Muscle layer of duodenum (tissue), 2 donors: ENCODE measurements around the gene NPLOC4.

Experiments
- H3K27ac ChIP-seq: one replicate; pipeline ENCODE4 v1.7.0; 2013; ENCODE audit warnings: mild to moderate bottlenecking, low read length
- H3K27me3 ChIP-seq: one replicate; pipeline ENCODE4 v1.7.0; 2013; ENCODE audit warnings: low read depth, mild to moderate bottlenecking, control low read depth, low read length
- H3K36me3 ChIP-seq, 2 donors: one replicate each; pipeline ENCODE4 v1.7.0; 2013; ENCODE audit warnings: low read length in 2 of 2, control low read depth in 1 of 2, mild to moderate bottlenecking in 1 of 2; ENCODE audit not compliant: insufficient read depth in 2 of 2, control insufficient read depth in 1 of 2
- H3K4me1 ChIP-seq, 2 donors: one replicate each; pipeline ENCODE4 v1.7.0; 2013; ENCODE audit warnings: low read length in 2 of 2, mild to moderate bottlenecking in 2 of 2, control low read depth in 1 of 2, moderate library complexity in 1 of 2; ENCODE audit not compliant: insufficient read depth in 2 of 2, control insufficient read depth in 1 of 2
- H3K4me3 ChIP-seq, 2 donors: one replicate each; pipeline ENCODE4 v1.7.0; 2013; ENCODE audit warnings: low read length in 2 of 2, low read depth in 1 of 2, mild to moderate bottlenecking in 1 of 2
- H3K9me3 ChIP-seq, 2 donors: one replicate each; pipeline ENCODE4 v1.7.0; 2013; ENCODE audit warnings: low read length in 2 of 2, control low read depth in 1 of 2, mild to moderate bottlenecking in 1 of 2; ENCODE audit not compliant: control insufficient read depth in 1 of 2
- donor health status: healthy.

The NPLOC4 gene

DNA sequence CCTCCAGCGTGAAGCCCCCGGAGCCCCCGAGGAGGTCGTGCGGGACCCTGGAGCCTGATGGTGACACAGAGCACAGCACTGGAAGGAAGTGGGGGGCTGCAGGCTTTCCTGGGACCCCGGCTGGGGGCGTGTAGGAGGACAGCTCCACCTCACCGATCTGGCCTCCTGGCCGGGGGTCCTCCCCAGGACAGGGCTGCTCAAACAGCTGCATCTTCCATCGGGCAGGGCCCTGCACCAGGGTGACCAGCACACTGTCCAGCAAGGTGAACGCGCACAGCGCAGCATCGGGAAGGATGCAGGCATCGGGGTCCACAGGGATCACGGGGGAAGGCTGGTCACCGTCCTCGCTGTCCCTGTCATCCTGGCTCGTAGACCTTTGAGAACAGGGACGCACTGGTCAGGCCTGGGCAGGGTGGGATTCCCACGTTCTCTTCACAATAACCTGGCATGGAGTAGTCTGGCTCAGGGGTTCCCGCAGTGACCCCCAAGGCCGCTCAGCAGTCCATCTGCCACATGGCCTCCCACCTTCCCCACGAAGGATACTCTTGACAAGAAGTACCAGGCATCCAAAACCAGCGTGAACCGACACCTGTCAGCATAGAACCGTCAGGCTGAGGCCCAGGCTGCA, 86.0 kb downstream of the NPLOC4 start:
- H3K27me3 ChIP-seq = no peaks in the 10 kb centered on the region
- peaks cover 9 to 21% of the 10 kb centered on the region in 2 donors for H3K4me1 ChIP-seq
- peak overlapping the region; percentile 73 to 95 for H3K4me3 ChIP-seq
- no peaks in the 10 kb centered on the region for H3K9me3 ChIP-seq
- H3K27ac ChIP-seq = no peak overlapping the region
- peaks cover 6 to 45% of the 10 kb centered on the region in 2 donors for H3K36me3 ChIP-seq

GRCh38 chr17:81550285-81550684, 86.6 kb downstream of the NPLOC4 start:
- Histone ChIP-seq H3K9me3 (no peaks in the 10 kb centered on the region), H3K4me3 (no peak overlapping the region), H3K36me3 (peaks cover 10 to 51% of the 10 kb centered on the region in 2 donors), H3K27me3 (no peaks in the 10 kb centered on the region), H3K27ac (no peak overlapping the region), H3K4me1 (peaks cover 9 to 21% of the 10 kb centered on the region in 2 donors)

DNA sequence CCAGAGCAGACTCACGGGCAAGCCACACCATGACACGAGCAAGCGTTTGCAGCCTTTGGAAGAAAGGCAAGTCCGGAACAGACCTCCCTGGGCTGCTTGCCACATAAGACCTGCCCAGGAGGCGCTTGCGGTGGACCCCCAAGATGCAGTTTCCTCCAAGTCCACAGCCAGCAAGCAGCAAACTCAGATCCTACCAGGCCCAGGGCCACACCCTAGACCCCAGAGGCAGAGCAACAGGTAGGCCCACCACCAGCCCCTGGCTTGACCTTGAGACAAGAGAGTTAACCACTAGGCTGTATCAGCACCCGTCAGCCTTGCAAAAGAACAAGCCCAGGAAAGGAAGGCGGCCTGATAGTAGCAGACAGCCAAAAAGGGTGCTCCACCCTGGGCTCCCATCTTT, 87.1 kb downstream of the NPLOC4 start:
- Histone ChIP-seq H3K36me3 (peaks cover 14 to 56% of the 10 kb centered on the region in 2 donors), H3K27ac (no peak overlapping the region), H3K4me1 (peaks cover 9 to 21% of the 10 kb centered on the region in 2 donors), H3K27me3 (no peaks in the 10 kb centered on the region), H3K4me3 (no peak overlapping the region), H3K9me3 (no peaks in the 10 kb centered on the region)

DNA sequence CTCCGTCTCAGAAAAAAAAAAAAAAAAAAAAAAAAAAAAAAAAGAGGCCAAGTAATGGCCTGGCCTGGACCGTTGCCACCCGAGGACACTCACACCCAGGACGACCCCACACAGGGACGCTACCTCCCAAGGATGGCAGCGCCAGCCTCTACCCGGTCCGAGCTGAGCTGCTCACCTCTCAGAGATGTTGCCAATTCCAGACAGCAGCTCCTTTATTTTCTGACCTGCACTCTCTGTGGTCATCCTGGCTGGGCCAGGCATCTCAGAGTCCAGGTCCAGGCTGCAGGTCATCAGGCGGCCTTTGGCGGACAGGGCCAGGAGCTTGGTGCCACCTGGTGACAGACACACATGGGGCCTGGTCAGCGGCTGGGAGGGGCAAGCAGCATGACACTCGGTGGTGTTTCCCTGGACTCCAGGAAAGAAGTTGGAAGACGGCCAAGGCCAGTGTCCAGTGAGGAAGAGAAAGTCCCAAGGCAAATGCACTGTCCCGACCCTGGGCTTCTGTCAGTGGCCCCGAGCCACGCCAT, 87.8 kb downstream of the NPLOC4 start:
- Histone ChIP-seq H3K27ac (no peak overlapping the region), H3K4me3 (no peak overlapping the region), H3K4me1 (peaks cover 9 to 21% of the 10 kb centered on the region in 2 donors), H3K36me3 (peaks cover 14 to 63% of the 10 kb centered on the region in 2 donors), H3K27me3 (no peaks in the 10 kb centered on the region), H3K9me3 (no peaks in the 10 kb centered on the region)

DNA sequence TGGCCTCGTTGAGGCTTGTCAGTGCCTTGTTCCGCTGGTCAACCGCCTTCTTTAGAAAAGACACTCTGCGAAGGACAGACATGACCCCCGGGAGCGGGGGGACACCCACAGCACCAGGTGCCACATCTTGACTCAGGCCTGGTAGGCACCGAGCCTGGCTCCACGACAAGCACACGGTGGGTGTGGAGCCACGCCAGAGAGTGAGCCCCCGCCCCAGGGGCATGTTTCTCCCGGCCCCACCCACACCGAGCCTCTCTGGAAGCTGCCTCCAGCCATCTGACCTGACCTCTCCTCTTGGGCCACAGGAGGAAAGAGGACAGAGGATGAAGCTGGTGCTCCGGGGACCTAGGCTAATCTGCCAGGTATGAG, 89.3 kb downstream of the NPLOC4 start:
- no peaks in the 10 kb centered on the region for H3K27me3 ChIP-seq
- no peaks in the 10 kb centered on the region for H3K9me3 ChIP-seq
- peaks cover 14 to 78% of the 10 kb centered on the region in 2 donors for H3K36me3 ChIP-seq
- H3K27ac ChIP-seq = no peak overlapping the region
- no peak overlapping the region for H3K4me3 ChIP-seq
- peaks cover 0 to 12% of the 10 kb centered on the region in 2 donors for H3K4me1 ChIP-seq

DNA sequence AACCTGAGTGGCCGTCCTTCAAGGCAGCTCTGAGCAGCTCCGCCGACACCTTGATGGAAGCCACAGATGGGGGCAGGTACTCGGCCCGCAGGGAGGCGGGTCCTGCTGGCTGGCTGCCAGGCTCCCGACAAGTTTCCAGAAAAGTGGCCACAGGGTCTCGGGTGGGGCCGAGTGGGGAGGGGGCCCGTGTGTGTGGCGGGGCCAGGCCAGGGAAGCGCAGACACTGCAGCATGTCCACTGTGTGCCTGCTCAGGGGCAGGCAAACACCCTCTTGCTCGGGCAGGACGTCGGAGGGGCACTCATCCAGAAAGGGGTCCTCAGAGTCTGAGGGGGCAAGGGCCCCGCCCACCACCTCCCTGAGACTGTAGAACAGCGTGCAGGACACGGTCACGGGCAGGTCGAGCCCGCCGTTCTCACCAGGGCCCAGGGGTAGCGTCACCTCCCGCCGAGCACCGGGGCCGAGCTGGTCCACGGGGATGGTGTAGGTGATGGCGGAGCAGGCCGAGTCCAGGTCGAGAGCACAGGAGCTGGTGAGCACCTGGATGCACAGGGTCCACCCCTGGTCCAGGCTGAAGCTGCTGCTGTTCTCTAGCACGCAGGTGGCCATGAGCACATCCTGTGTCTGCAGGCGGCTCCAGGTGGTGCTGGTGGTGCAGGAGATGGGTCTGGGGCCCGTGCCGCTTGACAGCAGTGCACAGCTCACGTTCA, 89.9 kb downstream of the NPLOC4 start:
- Histone ChIP-seq H3K36me3 (peaks cover 14 to 82% of the 10 kb centered on the region in 2 donors), H3K27me3 (no peaks in the 10 kb centered on the region), H3K27ac (no peak overlapping the region), H3K4me3 (no peak overlapping the region), H3K9me3 (no peaks in the 10 kb centered on the region), H3K4me1 (peaks cover 0 to 12% of the 10 kb centered on the region in 2 donors)

DNA sequence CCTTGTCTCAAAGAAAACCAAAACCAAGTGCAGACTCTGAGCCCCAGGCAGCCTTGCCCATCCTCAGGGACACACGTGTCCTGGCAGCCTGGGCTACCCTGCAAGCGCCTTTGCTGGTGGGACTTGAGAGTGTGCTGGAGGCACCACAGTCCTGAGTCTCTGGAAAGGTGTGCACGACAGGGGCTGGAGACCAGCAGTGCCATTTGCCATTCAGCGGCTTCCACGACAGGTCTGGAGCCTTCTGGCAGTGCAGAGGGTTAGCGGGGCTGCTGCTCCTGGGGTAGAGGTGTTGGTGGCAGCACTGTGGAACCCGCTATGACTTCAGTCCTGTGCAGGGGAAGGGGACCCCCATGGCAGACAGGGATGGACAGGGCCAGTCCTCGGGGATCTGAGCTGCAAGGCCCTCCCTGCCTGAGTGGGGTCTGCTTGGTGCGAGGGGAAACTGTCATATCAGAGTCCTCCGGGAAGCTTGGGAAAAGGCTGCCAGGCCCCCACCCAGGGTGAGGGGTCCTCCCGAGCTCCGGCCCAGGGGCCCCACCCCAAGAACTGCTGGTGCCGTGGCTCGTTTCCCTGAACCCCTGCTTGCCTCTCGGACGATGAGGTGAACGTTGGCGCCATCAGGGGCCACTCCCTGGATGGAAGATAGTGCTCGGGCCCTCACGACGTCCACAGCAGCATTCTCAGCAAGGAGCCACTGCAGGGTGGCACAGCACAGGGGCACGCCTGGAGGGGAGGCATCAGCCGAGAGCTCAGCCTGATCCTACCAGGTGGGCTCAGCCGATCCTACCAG, 91.6 kb downstream of the NPLOC4 start:
- no peak overlapping the region for H3K4me3 ChIP-seq
- H3K27ac ChIP-seq = no peak overlapping the region
- peaks cover 14 to 91% of the 10 kb centered on the region in 2 donors for H3K36me3 ChIP-seq
- H3K4me1 ChIP-seq = no peaks in the 10 kb centered on the region
- H3K27me3 ChIP-seq = no peaks in the 10 kb centered on the region
- H3K9me3 ChIP-seq = no peaks in the 10 kb centered on the region

DNA sequence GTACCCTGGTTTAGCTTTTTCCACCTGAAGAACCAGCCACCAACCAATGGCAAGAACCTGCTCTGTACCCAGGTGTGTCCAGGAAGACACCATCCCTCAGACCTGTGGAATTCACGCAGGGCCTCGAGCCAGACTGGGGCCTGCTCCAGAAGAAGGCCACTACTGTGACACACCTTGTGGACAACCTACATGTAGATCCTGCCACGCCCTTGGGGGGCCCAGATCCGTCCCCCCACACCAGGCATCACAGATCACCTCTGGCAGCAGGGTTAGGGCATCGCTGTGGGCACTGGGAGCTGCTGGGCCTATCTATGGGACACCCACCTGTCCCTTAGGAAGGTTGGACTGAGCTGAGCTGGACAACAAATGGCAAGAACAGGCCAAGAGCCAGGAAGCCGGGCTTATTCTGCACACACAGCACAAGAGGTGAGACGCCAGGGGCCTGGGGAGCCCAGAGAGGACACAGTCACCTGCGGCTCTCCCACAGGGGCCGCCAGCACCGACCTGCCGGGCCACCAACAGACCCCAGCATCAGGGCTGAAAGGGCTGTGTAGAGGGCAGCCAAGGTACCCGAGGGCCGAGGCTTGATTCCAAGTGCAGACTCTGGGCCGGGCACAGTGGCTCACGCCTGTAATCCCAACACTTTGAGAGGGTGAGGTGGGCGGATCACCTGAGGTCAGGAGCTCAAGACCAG, 92.5 kb downstream of the NPLOC4 start:
- Histone ChIP-seq H3K9me3 (no peaks in the 10 kb centered on the region), H3K4me3 (no peak overlapping the region), H3K27ac (no peak overlapping the region), H3K4me1 (no peaks in the 10 kb centered on the region), H3K36me3 (peaks cover 14 to 91% of the 10 kb centered on the region in 2 donors), H3K27me3 (no peaks in the 10 kb centered on the region)

DNA sequence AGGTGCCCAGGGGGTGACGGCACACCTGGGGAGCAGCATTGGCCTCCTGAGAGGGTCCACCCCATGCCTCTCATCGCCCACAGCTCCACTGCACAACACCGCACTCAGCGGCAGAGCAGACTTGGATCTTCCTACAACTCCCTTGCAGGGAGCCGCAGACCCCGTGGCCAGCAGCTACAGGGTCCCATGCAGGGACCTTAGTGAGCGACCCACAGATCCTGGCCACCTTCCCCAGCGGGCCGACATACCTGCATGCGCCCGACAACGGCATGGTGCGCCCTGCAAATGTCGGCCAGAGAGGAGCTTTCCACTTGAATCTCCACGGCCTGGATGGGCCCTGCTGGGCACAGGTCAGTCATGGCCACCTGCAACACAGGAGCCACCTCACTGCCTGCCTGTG, 93.2 kb downstream of the NPLOC4 start:
- Histone ChIP-seq H3K4me3 (no peak overlapping the region), H3K36me3 (peaks cover 14 to 91% of the 10 kb centered on the region in 2 donors), H3K4me1 (no peaks in the 10 kb centered on the region), H3K27me3 (no peaks in the 10 kb centered on the region), H3K27ac (no peak overlapping the region), H3K9me3 (no peaks in the 10 kb centered on the region)

DNA sequence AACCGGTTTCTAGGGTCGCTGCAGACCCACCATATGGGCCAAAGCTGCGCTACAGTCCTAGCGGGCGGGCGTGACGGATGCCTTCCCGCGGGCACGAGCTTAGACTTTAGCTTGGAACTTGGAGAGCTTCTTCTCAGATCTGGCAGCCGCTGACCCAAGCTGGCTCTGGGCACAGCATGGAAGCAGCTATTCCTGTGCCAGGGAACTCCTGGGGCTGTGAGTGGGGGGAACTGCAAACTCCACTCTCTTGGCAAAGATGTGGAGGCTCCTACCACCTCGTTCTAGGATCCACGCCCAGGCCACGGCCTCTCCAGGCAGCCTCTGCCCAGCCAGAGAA, 93.6 kb downstream of the NPLOC4 start:
- Histone ChIP-seq H3K9me3 (no peaks in the 10 kb centered on the region), H3K36me3 (peaks cover 13 to 92% of the 10 kb centered on the region in 2 donors), H3K27ac (no peak overlapping the region), H3K27me3 (no peaks in the 10 kb centered on the region), H3K4me3 (no peak overlapping the region), H3K4me1 (no peaks in the 10 kb centered on the region)
